Cardiac fibroblast (primary cell): ENCODE results near the gene ZDBF2.

Source experiments
- DNase-seq, 2 donors: peaks; one replicate each; pipeline versions ENCODE4 v3.0.0 to v3.0.0-alpha.2; 2010; ENCODE audit warnings: low read depth in 2 of 2
- H3K4me3 ChIP-seq, 2 donors: replicated peaks in 1 of 2; 1 replicate in 1 of 2; 2 replicates in 1 of 2; pipeline ENCODE4 v1.5.1; 2011; ENCODE audit warnings: low read depth in 2 of 2, low read length in 2 of 2, mild to moderate bottlenecking in 2 of 2, moderate library complexity in 1 of 2
- TF ChIP-seq, protein P1 (sequence below): IDR thresholded peaks from one replicate; pipeline ENCODE4 v1.5.1; 2011; ENCODE audit warnings: low read depth, mild to moderate bottlenecking, low read length, inconsistent platforms

ZDBF2 gene

DNA sequence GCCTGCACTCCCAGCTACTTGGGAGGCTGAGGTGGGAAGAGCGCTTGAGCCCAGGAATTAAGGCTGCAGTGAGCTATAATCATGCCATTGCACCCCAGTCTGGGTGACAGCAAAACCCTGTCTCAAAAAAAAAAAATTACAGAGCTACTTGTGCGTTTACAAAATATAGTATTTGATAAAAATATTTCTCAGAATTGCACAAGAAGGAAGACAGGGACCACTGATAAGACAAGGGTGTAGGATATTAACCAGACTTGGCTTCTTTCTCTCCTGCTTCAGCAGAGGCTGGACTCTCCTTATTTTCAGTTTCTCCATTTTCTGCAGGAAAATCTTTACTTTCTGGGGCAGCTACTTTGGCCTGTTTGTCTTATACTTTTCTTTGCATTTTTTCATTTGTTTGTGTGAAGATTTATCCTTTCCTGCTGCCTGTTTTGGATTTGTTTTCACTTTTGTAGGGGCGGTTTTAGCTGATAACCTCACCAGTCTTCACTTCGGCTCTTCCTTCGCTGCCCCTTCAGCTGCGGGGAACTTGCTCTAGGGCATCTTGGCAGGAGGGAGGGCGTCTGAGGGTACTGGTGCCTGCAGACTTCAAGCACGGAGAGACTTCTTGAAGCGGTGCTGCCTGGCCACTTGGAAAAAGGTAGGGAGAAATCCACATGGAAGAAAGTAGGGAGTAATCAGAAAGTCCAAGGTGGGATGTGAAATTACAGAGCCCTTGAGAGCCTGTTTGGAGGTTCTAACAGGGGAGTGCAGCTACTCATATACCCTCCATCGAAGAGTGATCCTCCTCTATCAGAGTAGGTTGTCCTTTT, 14.9 kb upstream of the ZDBF2 start:
- no peak overlapping the region for H3K4me3 ChIP-seq
- no peak for DNase-seq
- TF ChIP-seq, protein P1, sequence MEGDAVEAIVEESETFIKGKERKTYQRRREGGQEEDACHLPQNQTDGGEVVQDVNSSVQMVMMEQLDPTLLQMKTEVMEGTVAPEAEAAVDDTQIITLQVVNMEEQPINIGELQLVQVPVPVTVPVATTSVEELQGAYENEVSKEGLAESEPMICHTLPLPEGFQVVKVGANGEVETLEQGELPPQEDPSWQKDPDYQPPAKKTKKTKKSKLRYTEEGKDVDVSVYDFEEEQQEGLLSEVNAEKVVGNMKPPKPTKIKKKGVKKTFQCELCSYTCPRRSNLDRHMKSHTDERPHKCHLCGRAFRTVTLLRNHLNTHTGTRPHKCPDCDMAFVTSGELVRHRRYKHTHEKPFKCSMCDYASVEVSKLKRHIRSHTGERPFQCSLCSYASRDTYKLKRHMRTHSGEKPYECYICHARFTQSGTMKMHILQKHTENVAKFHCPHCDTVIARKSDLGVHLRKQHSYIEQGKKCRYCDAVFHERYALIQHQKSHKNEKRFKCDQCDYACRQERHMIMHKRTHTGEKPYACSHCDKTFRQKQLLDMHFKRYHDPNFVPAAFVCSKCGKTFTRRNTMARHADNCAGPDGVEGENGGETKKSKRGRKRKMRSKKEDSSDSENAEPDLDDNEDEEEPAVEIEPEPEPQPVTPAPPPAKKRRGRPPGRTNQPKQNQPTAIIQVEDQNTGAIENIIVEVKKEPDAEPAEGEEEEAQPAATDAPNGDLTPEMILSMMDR, result no peak

DNA sequence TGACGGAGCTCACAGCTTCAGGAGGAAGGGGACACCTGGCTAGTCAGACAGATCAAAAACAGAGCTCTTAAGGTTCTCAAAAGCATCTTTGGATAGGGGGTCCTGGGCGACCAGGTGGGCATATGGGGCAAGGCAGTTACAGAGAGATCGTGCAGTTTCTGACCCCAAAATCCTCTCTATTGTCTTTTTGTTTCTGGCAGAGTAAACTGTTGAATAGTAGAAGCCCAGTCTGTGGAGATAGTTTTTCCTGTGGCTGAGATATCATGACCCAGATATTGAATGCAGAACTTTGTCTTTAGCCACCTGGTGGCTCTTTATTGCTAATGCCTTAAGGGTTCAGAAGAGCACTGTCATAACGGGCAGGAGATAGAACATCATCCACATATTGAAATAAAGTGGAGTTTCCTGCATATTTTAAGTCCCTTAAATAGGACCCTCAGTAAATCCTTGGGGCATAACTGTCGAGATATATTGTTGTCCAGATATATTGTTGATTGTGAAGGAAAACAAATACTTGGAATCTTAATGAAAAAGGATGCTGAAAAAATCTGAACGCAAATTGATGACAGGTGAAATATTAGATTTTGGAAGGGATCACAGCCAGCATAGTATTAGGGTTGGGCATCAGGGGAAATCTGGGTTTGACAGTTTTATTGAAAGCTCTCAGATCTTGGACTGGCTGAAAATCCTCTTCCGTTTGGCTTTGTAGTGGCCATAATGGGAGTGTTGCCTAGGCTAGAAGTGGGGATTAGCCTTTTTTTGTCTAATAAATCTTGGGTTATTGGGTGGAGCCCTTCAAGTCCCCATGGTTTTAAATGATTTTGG, 14.1 kb upstream of the ZDBF2 start:
- DNase-seq, result peak; percentile 56 to 69
- TF ChIP-seq, protein P1, result peak; percentile 62
- H3K4me3 ChIP-seq, result no peak overlapping the region

DNA sequence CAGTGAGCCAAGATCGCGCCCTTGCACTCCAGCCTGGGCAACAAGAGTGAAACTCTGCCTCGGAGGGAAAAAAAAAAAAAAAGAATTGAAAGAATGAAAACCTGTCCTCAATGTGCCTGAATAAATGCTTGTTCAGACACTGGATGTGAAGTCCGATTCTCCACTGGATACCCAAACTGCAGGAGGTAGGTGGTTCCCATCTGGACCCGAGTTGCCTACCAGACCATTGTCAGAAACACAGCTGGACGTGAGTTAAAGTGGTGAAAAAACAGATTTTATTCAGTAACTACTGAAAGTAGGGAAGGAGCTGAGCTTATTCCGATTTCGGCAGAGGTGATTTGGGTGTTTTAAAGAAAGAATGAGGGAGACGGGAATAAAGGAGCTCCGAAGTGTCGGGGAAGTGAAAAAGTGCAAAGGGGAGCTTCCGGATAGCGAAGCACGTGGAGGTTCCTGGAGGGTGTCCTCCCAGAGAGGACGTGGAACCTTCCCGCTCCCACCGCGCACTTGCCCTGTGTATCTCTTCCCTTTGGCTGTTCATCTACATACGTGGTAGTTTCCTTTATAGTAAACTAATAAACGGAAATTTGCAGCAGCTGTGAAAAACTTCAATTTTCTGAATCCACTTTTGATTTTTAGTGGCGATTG, 10.4 kb upstream of the ZDBF2 start:
- H3K4me3 ChIP-seq, result no peak overlapping the region
- TF ChIP-seq, protein P1, result no peak
- DNase-seq, result no peak

DNA sequence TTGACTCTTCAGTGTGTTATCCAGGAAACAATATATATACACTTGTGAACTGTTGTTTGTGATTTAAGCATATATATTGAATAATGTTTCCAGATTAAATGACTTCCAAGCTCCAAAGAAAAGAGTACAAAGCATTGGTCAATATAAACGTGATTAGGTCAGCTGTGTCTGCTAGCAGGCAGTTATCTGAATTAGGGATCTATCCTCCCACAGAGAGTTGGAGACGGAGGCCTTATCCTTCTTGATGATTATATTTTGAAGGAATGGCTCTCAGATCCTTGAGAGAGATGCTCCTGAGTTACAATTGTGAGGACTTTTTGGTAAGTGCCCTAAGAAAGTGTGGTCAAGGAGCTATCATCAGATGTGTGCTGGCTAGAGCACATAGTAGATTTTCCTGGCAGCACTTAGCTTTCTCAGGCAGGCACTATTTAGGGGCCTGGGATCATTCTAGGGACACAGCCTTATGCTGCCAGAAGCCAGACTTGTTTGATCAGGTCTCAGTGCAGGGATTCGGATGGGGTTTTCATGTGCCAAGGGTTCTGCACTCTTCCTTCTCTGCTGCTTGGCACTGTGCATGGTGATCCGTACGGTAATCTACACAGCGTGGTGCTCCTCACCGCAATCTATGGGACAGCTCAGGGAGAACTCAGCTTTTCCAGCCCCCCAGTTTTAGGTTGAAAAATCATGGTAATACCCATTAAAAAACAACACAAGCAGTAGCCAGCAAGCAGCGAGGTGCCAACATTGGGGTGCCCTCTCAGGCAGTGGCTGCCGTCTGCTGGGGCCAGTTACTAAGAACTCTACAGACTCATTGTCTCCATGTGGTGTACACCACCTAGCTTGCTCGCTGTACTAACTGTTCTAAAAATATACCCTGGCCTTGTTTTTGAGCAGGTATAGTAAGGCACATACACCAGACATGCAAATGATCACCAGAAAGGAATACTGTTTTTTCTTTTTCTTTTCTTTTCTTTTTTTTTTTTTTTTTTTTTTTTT, 8.0 kb upstream of the ZDBF2 start:
- no peak for DNase-seq
- TF ChIP-seq, protein P1, result no peak
- H3K4me3 ChIP-seq, result no peak overlapping the region

DNA sequence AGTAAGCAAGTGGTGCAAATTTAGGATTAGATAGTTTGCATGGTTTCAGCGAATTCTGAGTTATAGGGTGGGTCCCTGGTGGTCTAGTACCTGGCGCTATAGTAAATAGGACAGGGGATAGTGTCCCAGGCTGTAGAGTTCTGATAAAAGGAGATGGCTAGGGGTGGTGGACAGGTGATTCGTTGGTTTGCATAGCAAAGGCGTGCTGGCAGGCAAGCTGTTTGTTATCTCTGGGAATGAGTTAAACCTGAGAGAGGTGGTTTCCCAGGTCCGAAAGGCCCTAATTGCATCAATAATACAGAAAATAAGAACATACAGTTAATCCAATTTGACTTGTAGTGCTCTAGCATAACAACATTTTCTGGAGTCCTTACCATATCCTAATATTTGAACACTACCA, 6.9 kb upstream of the ZDBF2 start:
- TF ChIP-seq, protein P1, result no peak
- DNase-seq, result no peak
- no peak overlapping the region for H3K4me3 ChIP-seq

DNA sequence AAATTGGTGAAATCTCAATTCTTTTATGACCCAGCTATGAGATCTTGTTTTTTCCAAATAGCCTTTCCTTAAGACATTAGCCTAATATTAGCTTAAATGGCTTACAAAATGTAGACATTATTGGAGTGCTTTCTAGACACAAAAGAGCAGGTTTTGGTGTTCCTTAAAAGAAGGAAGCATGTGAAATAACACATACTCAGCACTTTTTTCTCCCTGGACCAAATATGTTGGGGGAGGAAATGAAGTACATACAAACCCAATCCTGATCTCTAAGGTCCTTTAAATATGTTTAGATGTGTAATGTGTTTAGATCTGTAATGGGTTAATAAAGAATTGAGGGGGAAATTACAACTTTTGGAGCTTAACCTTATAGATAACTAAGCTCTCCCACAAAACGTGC, 3.4 kb upstream of the ZDBF2 start:
- no peak for DNase-seq
- TF ChIP-seq, protein P1, result no peak
- H3K4me3 ChIP-seq, result no peak overlapping the region
